Liver (tissue), 9 donors: ENCODE data around the gene OR2T10. TPM values are rescaled to one million over a fixed set of nuclear protein-coding genes. Genes with fewer than 3 reads are reported as not detected.

Experiments used
- DNase-seq: peaks from one replicate; pipeline ENCODE4 v3.0.0-alpha.2; 2017; ENCODE audit warnings: low spot score
- H3K27ac ChIP-seq, 2 donors: one replicate each; pipeline ENCODE4 v1.7.0; 2013; ENCODE audit warnings: inconsistent platforms in 2 of 2, low read length in 2 of 2, control low read depth in 1 of 2, low read depth in 1 of 2, mild to moderate bottlenecking in 1 of 2
- H3K27me3 ChIP-seq, 4 donors: one replicate each; pipeline versions ENCODE4 v1.6.1 to v1.7.0; 2013; ENCODE audit warnings: low read length in 3 of 4, inconsistent platforms in 1 of 4, mild to moderate bottlenecking in 1 of 4, moderate library complexity in 1 of 4; ENCODE audit not compliant: control insufficient read depth in 4 of 4, insufficient read depth in 4 of 4
- H3K36me3 ChIP-seq, 4 donors: one replicate each; pipeline versions ENCODE4 v1.6.1 to v1.7.0; 2013; ENCODE audit warnings: low read length in 3 of 4, mild to moderate bottlenecking in 3 of 4, low read depth in 1 of 4, moderate library complexity in 1 of 4; ENCODE audit not compliant: control insufficient read depth in 4 of 4, insufficient read depth in 3 of 4
- H3K4me1 ChIP-seq, 4 donors: one replicate each; pipeline versions ENCODE4 v1.6.1 to v1.7.0; 2013; ENCODE audit warnings: low read length in 3 of 4, mild to moderate bottlenecking in 3 of 4, moderate library complexity in 1 of 4; ENCODE audit not compliant: control insufficient read depth in 4 of 4, insufficient read depth in 4 of 4
- H3K4me3 ChIP-seq, 3 donors: one replicate each; pipeline versions ENCODE4 v1.6.1 to v1.7.0; 2013; ENCODE audit warnings: low read length in 3 of 3, control low read depth in 1 of 3, low read depth in 1 of 3, mild to moderate bottlenecking in 1 of 3
- H3K9ac ChIP-seq, 2 donors: one replicate each; pipeline ENCODE4 v1.7.0; 2013; ENCODE audit warnings: low read length in 2 of 2, mild to moderate bottlenecking in 2 of 2, moderate library complexity in 2 of 2, control low read depth in 1 of 2, low read depth in 1 of 2
- H3K9me3 ChIP-seq, 4 donors: one replicate each; pipeline versions ENCODE4 v1.6.1 to v1.7.0; 2013; ENCODE audit warnings: low read length in 3 of 4; ENCODE audit not compliant: control insufficient read depth in 4 of 4
- EGR1 ChIP-seq, 2 donors: IDR thresholded peaks; 2 replicates each; pipeline ENCODE4 v1.6.1; 2016 to 2018; ENCODE audit warnings: antibody characterized with exemption in 2 of 2, low read depth in 2 of 2
- FOXA1 ChIP-seq: IDR thresholded peaks from 2 replicates; pipeline ENCODE4 v1.6.1; 2016; ENCODE audit warnings: antibody characterized with exemption
- FOXA2 ChIP-seq: IDR thresholded peaks from 2 replicates; pipeline ENCODE4 v1.6.1; 2016; ENCODE audit warnings: antibody characterized with exemption
- GABPA ChIP-seq, 2 donors: IDR thresholded peaks in 1 of 2; conservative IDR thresholded peaks in 1 of 2; 2 replicates each; pipeline ENCODE4 v1.6.1; 2016; ENCODE audit warnings: antibody characterized with exemption in 2 of 2, mild to moderate bottlenecking in 1 of 2, moderate library complexity in 1 of 2
- HNF4A ChIP-seq, 2 donors: conservative IDR thresholded peaks; 2 replicates each; pipeline ENCODE4 v1.6.1; 2016; ENCODE audit warnings: antibody characterized with exemption in 2 of 2, mild to moderate bottlenecking in 2 of 2
- HNF4G ChIP-seq: IDR thresholded peaks from 2 replicates; pipeline ENCODE4 v1.6.1; 2016; ENCODE audit warnings: antibody characterized with exemption
- JUND ChIP-seq, 2 donors: IDR thresholded peaks; 2 replicates each; pipeline ENCODE4 v1.6.1; 2016; ENCODE audit warnings: antibody characterized with exemption in 2 of 2
- NR2F2 ChIP-seq: IDR thresholded peaks from 2 replicates; pipeline ENCODE4 v1.6.1; 2016; ENCODE audit warnings: antibody characterized with exemption
- RAD21 ChIP-seq, 2 donors: IDR thresholded peaks; 2 replicates each; pipeline ENCODE4 v1.6.1; 2016; ENCODE audit warnings: antibody characterized with exemption in 2 of 2, mild to moderate bottlenecking in 2 of 2
- REST ChIP-seq: IDR thresholded peaks from 2 replicates; pipeline ENCODE4 v1.6.1; 2016; ENCODE audit warnings: antibody characterized with exemption, mild to moderate bottlenecking
- RXRA ChIP-seq, 2 donors: IDR thresholded peaks; 2 replicates each; pipeline ENCODE4 v1.6.1; 2017 to 2018; ENCODE audit warnings: antibody characterized with exemption in 2 of 2, mild to moderate bottlenecking in 1 of 2
- SP1 ChIP-seq: IDR thresholded peaks from 2 replicates; pipeline ENCODE4 v1.6.1; 2018; ENCODE audit warnings: antibody characterized with exemption, mild to moderate bottlenecking
- YY1 ChIP-seq: IDR thresholded peaks from 2 replicates; pipeline ENCODE4 v1.6.1; 2016; ENCODE audit warnings: antibody characterized with exemption, mild to moderate bottlenecking
- WGBS: extraction: QIAGEN DNeasy Blood & Tissue Kit; methylation state at CpG from one replicate; pipeline ENCODE4 v1.1.7; 2013; 5-methylcytosine and 5-hydroxymethylcytosine counted together
- polyA plus RNA-seq, 2 donors: library from polyadenylated mRNA; stranded (reverse) in 1 of 2; unstranded in 1 of 2; fragments of 200-250 nt in 1 of 2; fragments of >200 nt in 1 of 2; fragmentation: Nextera tagmentation in 1 of 2; extraction: Ambion mirVana in 1 of 2; gene quantifications; one replicate each; pipeline versions ENCODE4 v1.2.1 to v1.2.3, GENCODE V29; 2013 to 2015
- total RNA-seq, 2 donors: library from RNA; depleted of rRNA; stranded (reverse); fragments of >200 nt; gene quantifications; one replicate each; pipeline ENCODE4 v1.2.3, GENCODE V29; 2014
- TF ChIP-seq, protein P1 (sequence below): fragments of 150-350 bp; IDR thresholded peaks from 2 replicates; pipeline ENCODE4 v1.5.1; 2017; ENCODE audit warnings: improper control_type of control experiment, low read depth, low read length; ENCODE audit not compliant: missing input control
- TF ChIP-seq, protein P2 (sequence below): IDR thresholded peaks from 2 replicates; pipeline ENCODE4 v1.6.1; 2016; ENCODE audit warnings: antibody characterized with exemption
- TF ChIP-seq, protein P3 (sequence below): IDR thresholded peaks from 2 replicates; pipeline ENCODE4 v1.6.1; 2016; ENCODE audit warnings: antibody characterized with exemption
- TF ChIP-seq, protein P4 (sequence below): IDR thresholded peaks from 2 replicates; pipeline ENCODE4 v1.6.1; 2016; ENCODE audit warnings: antibody characterized with exemption
- donor health status: healthy.
- donor health status: healthy.
- donor health status: healthy.
- donor health status: healthy.
- donor health status: healthy.

The OR2T10 gene
- total and polyA plus RNA-seq, 4 donors, result not detected

DNA sequence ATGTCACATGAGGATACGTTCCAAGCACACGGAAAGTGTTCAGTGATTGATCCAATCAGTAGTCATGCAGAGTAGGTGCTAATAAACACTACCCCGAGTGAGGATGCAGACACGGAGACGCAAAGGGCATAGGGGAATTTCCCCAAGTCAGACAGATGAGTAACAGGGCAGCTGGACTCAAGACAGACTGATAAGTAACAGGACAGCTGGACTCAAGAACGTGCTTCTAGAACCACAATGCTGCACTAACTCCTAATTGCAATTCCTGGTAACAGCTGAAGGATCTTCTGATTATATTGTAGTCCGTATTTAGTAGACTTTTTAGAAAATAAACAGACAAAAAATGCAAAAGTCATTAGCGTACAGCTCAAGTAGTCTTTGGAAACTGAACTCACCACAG, 1.9 kb upstream of the OR2T10 start (continued):
- TF ChIP-seq, protein P1, sequence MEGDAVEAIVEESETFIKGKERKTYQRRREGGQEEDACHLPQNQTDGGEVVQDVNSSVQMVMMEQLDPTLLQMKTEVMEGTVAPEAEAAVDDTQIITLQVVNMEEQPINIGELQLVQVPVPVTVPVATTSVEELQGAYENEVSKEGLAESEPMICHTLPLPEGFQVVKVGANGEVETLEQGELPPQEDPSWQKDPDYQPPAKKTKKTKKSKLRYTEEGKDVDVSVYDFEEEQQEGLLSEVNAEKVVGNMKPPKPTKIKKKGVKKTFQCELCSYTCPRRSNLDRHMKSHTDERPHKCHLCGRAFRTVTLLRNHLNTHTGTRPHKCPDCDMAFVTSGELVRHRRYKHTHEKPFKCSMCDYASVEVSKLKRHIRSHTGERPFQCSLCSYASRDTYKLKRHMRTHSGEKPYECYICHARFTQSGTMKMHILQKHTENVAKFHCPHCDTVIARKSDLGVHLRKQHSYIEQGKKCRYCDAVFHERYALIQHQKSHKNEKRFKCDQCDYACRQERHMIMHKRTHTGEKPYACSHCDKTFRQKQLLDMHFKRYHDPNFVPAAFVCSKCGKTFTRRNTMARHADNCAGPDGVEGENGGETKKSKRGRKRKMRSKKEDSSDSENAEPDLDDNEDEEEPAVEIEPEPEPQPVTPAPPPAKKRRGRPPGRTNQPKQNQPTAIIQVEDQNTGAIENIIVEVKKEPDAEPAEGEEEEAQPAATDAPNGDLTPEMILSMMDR, result no peak
- TF ChIP-seq RAD21 (IDR thresholded peaks at IDR 0.05) (no peak), FOXA1 (no peak), HNF4G (no peak)
- TF ChIP-seq, protein P2, sequence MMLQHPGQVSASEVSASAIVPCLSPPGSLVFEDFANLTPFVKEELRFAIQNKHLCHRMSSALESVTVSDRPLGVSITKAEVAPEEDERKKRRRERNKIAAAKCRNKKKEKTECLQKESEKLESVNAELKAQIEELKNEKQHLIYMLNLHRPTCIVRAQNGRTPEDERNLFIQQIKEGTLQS, result no peak

DNA sequence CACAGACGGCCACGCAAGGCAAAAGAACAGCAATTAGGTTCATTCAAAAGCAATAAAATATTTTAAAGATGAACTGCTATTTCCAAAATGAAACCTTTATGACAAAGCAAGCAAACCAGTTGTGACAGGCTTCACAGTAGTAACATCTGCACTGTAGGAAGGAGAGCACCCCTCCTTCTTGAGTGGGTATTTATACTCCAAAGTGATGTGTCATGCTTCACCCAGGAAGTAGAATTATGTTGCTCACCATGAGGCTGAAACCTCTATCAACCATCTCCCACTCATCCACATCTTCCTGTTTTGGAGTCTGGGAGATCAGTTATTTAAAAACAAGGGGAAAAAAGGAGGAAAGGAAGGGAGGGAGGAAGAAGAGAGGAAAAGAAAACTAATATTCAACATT, 885 bp downstream of the OR2T10 start:
- WGBS, result 64% methylated on average over 2 of the region's 2 CpGs
- DNase-seq, result no peak
- H3K9me3 ChIP-seq, result no peaks in the 10 kb centered on the region

GRCh38 chr1:248593226-248593625, 4.3 kb downstream of the OR2T10 start:
- no peak overlapping the region for H3K4me3 ChIP-seq
- H3K27ac ChIP-seq, result no peak overlapping the region
- H3K4me1 ChIP-seq, result no peaks in the 10 kb centered on the region
- peaks cover 0 to 5% (median 0%) of the 10 kb centered on the region in 4 donors for H3K27me3 ChIP-seq
- no peaks in the 10 kb centered on the region for H3K9me3 ChIP-seq
- 74% methylated on average over 5 of the region's 5 CpGs for WGBS
- no peak for DNase-seq
- no peak overlapping the region for H3K9ac ChIP-seq
- H3K36me3 ChIP-seq, result no peaks in the 10 kb centered on the region
- TF ChIP-seq HNF4G (no peak), HNF4A (conservative IDR thresholded peaks at IDR 0.05) (no peak), EGR1 (IDR thresholded peaks at IDR 0.05; ENCODE audit: low read depth in 2 of 2) (no peak), REST (no peak), GABPA (IDR thresholded peaks at IDR 0.05 in 1 of 2, conservative IDR thresholded peaks at IDR 0.05 in 1 of 2) (no peak), RAD21 (IDR thresholded peaks at IDR 0.05) (no peak), JUND (IDR thresholded peaks at IDR 0.05) (no peak), YY1 (no peak), FOXA2 (no peak), FOXA1 (no peak), SP1 (no peak), RXRA (IDR thresholded peaks at IDR 0.05) (no peak), NR2F2 (no peak)
- TF ChIP-seq, protein P1, result no peak
- TF ChIP-seq, protein P3, sequence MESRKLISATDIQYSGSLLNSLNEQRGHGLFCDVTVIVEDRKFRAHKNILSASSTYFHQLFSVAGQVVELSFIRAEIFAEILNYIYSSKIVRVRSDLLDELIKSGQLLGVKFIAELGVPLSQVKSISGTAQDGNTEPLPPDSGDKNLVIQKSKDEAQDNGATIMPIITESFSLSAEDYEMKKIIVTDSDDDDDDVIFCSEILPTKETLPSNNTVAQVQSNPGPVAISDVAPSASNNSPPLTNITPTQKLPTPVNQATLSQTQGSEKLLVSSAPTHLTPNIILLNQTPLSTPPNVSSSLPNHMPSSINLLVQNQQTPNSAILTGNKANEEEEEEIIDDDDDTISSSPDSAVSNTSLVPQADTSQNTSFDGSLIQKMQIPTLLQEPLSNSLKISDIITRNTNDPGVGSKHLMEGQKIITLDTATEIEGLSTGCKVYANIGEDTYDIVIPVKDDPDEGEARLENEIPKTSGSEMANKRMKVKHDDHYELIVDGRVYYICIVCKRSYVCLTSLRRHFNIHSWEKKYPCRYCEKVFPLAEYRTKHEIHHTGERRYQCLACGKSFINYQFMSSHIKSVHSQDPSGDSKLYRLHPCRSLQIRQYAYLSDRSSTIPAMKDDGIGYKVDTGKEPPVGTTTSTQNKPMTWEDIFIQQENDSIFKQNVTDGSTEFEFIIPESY, result no peak

More for the DNA sequence above, 885 bp downstream of the OR2T10 start:
- Histone ChIP-seq H3K36me3 (no peaks in the 10 kb centered on the region), H3K4me3 (no peak overlapping the region), H3K27ac (no peak overlapping the region), H3K27me3 (peaks cover 0 to 5% (median 0%) of the 10 kb centered on the region in 4 donors), H3K9ac (no peak overlapping the region), H3K4me1 (no peaks in the 10 kb centered on the region)
- TF ChIP-seq, protein P1, result no peak
- TF ChIP-seq NR2F2, result no peak
- TF ChIP-seq, protein P4, sequence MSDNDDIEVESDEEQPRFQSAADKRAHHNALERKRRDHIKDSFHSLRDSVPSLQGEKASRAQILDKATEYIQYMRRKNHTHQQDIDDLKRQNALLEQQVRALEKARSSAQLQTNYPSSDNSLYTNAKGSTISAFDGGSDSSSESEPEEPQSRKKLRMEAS, result no peak
